Peyer's patch (tissue), 4 donors: ENCODE measurements around the gene FBLN1. TPM values are rescaled to one million over a fixed set of nuclear protein-coding genes. Genes with fewer than 3 reads are reported as not detected.
A peak's percentile ranks its signal among the peaks of the same experiment; 100 is the strongest.
"Not testable (repeated sequence)": the region's sequence is repeated elsewhere in the genome, so short reads cannot be mapped to it uniquely, and the experiment has no call there.

Experiments used
- DNase-seq, 3 donors: peaks; one replicate each; pipeline ENCODE4 v3.0.0-alpha.2; 2017 to 2019
- H3K27ac ChIP-seq, 4 donors: fragments of 200-600 bp; sonication (generic); one replicate each; pipeline ENCODE4 v1.5.1; 2016 to 2019
- H3K27me3 ChIP-seq, 2 donors: fragments of 200-600 bp; sonication (generic); one replicate each; pipeline ENCODE4 v1.5.1; 2019
- H3K36me3 ChIP-seq, 3 donors: fragments of 200-600 bp; sonication (generic); one replicate each; pipeline ENCODE4 v1.5.1; 2016 to 2019
- H3K4me1 ChIP-seq, 4 donors: fragments of 200-600 bp; sonication (generic); one replicate each; pipeline ENCODE4 v1.5.1; 2016 to 2019
- H3K4me3 ChIP-seq, 4 donors: fragments of 200-600 bp; sonication (generic); 1 replicate in 3 of 4; 2 replicates in 1 of 4; pipeline ENCODE4 v1.5.1; 2016 to 2019; ENCODE audit warnings: mild to moderate bottlenecking in 1 of 4
- H3K9me3 ChIP-seq, 4 donors: fragments of 200-600 bp; sonication (generic); one replicate each; pipeline ENCODE4 v1.5.1; 2016 to 2019; ENCODE audit warnings: mild to moderate bottlenecking in 1 of 4
- CTCF ChIP-seq, 6 experiments: fragments of 450-650 bp in 4 of 6; fragments of 200-600 bp in 2 of 6; sonication (generic) in 1 of 6; IDR thresholded peaks; one replicate each; pipeline ENCODE4 v1.5.1; 2017 to 2019; ENCODE audit warnings: antibody characterized with exemption in 6 of 6, mild to moderate bottlenecking in 3 of 6, moderate library complexity in 1 of 6
- POLR2A ChIP-seq, 2 donors: fragments of 450-650 bp; IDR thresholded peaks; one replicate each; pipeline ENCODE4 v1.5.1; 2017; ENCODE audit warnings: antibody characterized with exemption in 2 of 2, mild to moderate bottlenecking in 2 of 2, moderate library complexity in 2 of 2
- total RNA-seq, 4 donors: library from RNA; depleted of rRNA; stranded (reverse); fragments of >200 nt; gene quantifications; one replicate each; pipeline ENCODE4 v1.1.0, GENCODE V29; 2016

FBLN1 gene
- total RNA-seq, 4 donors from 2014 or later: 29.8 to 162 (median 136) TPM

GRCh38 chr22:45491841-45492240 lies 10.8 kb upstream of the FBLN1 start:
- Histone ChIP-seq H3K36me3 (no peaks in the 10 kb centered on the region), H3K27ac (no peak overlapping the region), H3K4me3 (no peak overlapping the region), H3K9me3 (no peaks in the 10 kb centered on the region), H3K27me3 (no peaks in the 10 kb centered on the region), H3K4me1 (no peaks in the 10 kb centered on the region)
- TF ChIP-seq POLR2A (IDR thresholded peaks at IDR 0.05): no peak
- no peak for TF ChIP-seq CTCF (IDR thresholded peaks at IDR 0.05)
- no peak for DNase-seq

DNA sequence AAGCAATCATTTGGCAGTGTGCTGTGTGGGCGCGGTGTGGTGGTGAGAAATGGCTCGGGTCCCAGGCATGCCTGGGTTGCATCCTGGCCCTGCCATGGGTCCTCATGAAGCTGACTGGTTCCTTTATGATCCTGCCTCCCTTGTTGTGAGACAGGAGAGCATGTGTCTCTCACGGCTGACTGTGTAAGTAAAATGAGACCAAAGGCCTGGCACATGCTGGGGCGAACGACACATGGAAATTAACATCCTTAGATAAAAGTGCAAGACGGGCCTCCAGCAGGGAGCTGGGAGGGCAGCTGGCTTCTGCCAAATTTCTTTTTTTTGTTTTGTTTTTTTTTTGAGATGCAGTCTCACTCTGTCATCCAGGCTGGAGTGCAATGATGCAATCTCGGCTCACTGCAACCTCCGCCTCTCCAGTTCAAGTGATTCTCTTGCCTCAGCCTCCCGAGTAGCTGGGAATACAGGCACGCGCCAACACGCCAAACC lies 9.4 kb upstream of the FBLN1 start:
- no peaks in the 10 kb centered on the region for H3K4me1 ChIP-seq
- no peaks in the 10 kb centered on the region for H3K9me3 ChIP-seq
- H3K4me3 ChIP-seq: no peak overlapping the region
- H3K27ac ChIP-seq: peak overlapping the region in 2 of 4 donors; percentile 26 to 55
- no peak for TF ChIP-seq CTCF (IDR thresholded peaks at IDR 0.05)
- no peak for TF ChIP-seq POLR2A (IDR thresholded peaks at IDR 0.05)
- peak in 1 of 3 donors; percentile 69 for DNase-seq
- H3K27me3 ChIP-seq: no peaks in the 10 kb centered on the region
- H3K36me3 ChIP-seq: no peaks in the 10 kb centered on the region

- not testable (repeated sequence) for DNase-seq, H3K4me1 ChIP-seq, H3K36me3 ChIP-seq, H3K4me3 ChIP-seq, H3K27ac ChIP-seq, H3K27me3 ChIP-seq, H3K9me3 ChIP-seq
These were observed 8.4 kb upstream of the FBLN1 start for GRCh38 chr22:45494306-45494705.

DNA sequence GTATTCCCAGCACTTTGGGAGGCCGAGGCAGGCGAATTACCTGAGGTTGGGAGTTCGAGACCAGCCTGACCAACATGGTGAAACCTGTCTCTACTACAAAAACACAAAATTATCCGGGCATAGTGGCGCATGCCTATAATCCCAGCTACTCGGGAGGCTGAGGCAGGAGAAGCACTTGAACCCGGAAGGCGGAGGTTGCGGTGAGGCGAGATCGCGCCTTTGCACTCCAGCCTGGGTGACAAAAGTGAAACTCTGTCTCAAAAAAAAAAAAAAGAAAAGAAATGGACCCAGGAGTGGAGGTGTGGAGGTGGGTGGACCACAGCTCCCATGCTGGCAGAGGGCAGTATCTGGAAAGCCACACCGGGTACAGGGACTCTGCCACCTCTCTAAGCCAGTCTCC lies 7.1 kb upstream of the FBLN1 start:
- not testable (repeated sequence) for H3K27me3 ChIP-seq, DNase-seq, H3K9me3 ChIP-seq, H3K4me1 ChIP-seq, H3K36me3 ChIP-seq, H3K4me3 ChIP-seq
- H3K27ac ChIP-seq: peak overlapping the region in 1 of 4 donors; percentile 25

- no peak overlapping the region for H3K4me3 ChIP-seq
- H3K4me1 ChIP-seq: no peaks in the 10 kb centered on the region
- peak overlapping the region in 2 of 4 donors; percentile 25 to 39 for H3K27ac ChIP-seq
- TF ChIP-seq POLR2A (IDR thresholded peaks at IDR 0.05) (no peak), CTCF (IDR thresholded peaks at IDR 0.05) (no peak)
- H3K9me3 ChIP-seq: no peaks in the 10 kb centered on the region
- peak in 1 of 3 donors; percentile 52 for DNase-seq
- H3K36me3 ChIP-seq: no peaks in the 10 kb centered on the region
- no peaks in the 10 kb centered on the region for H3K27me3 ChIP-seq
These were observed 6.2 kb upstream of the FBLN1 start for GRCh38 chr22:45496451-45496941.

GRCh38 chr22:45497351-45498145 lies 5.1 kb upstream of the FBLN1 start:
- Histone ChIP-seq H3K4me3 (no peak overlapping the region), H3K27ac (peak overlapping the region in 2 of 4 donors; percentile 11 to 39), H3K36me3 (no peaks in the 10 kb centered on the region), H3K4me1 (peaks cover 0 to 3% (median 0%) of the 10 kb centered on the region in 4 donors), H3K9me3 (no peaks in the 10 kb centered on the region), H3K27me3 (peaks cover 0 to 8% of the 10 kb centered on the region in 2 donors)
- DNase-seq: no peak
- no peak for TF ChIP-seq POLR2A (IDR thresholded peaks at IDR 0.05)
- no peak for TF ChIP-seq CTCF (IDR thresholded peaks at IDR 0.05)
